H9 (cell line): Measurements from ENCODE around the gene GRIA4. TPM values are rescaled to one million over a fixed set of nuclear protein-coding genes. Genes with fewer than 3 reads are reported as not detected.

Experiments used
- DNase-seq: peaks from one replicate; pipeline ENCODE4 v3.0.0-alpha.2; 2017
- H2AFZ ChIP-seq: one replicate; pipeline ENCODE4 v1.6.1; 2013; ENCODE audit warnings: mild to moderate bottlenecking, low read length, control low read depth, moderate library complexity
- H2AK5ac ChIP-seq: 2 replicates; pipeline ENCODE4 v1.6.1; 2013; ENCODE audit warnings: low read length, control low read depth, mixed read lengths; ENCODE audit not compliant: insufficient read length
- H2BK120ac ChIP-seq: one replicate; pipeline ENCODE4 v1.6.1; 2013; ENCODE audit warnings: low read depth, mild to moderate bottlenecking, low read length, control low read depth, inconsistent platforms; ENCODE audit not compliant: poor library complexity, severe bottlenecking
- H2BK12ac ChIP-seq: 2 replicates; pipeline ENCODE4 v1.6.1; 2013; ENCODE audit warnings: low read length, control low read depth, mixed read lengths, low read depth; ENCODE audit not compliant: insufficient read length
- H2BK15ac ChIP-seq: 2 replicates; pipeline ENCODE4 v1.6.1; 2013; ENCODE audit warnings: low read depth, low read length, control low read depth
- H2BK20ac ChIP-seq: one replicate; pipeline ENCODE4 v1.6.1; 2013; ENCODE audit warnings: low read depth, mild to moderate bottlenecking, low read length, control low read depth, inconsistent platforms; ENCODE audit not compliant: poor library complexity, severe bottlenecking
- H2BK5ac ChIP-seq: 2 replicates; pipeline ENCODE4 v1.6.1; 2013; ENCODE audit warnings: low read length, control low read depth, mixed read lengths; ENCODE audit not compliant: insufficient read length
- H3K14ac ChIP-seq: 2 replicates; pipeline ENCODE4 v1.6.1; 2013; ENCODE audit warnings: low read length, control low read depth; ENCODE audit not compliant: insufficient read depth
- H3K18ac ChIP-seq: 2 replicates; pipeline ENCODE4 v1.6.1; 2013; ENCODE audit warnings: low read depth, mild to moderate bottlenecking, mixed read lengths, low read length, control low read depth; ENCODE audit not compliant: insufficient read length
- H3K23ac ChIP-seq: 2 replicates; pipeline ENCODE4 v1.6.1; 2013; ENCODE audit warnings: low read length, control low read depth, mixed read lengths, low read depth; ENCODE audit not compliant: insufficient read length
- H3K23me2 ChIP-seq: 2 replicates; pipeline ENCODE4 v1.6.1; 2013; ENCODE audit warnings: low read depth, mild to moderate bottlenecking, mixed read lengths, low read length, control low read depth; ENCODE audit not compliant: insufficient read length, poor library complexity, severe bottlenecking
- H3K27ac ChIP-seq: 2 replicates; pipeline ENCODE4 v1.5.1; 2013; ENCODE audit warnings: low read length, control low read depth, mixed read lengths, low read depth; ENCODE audit not compliant: insufficient read length
- H3K27me3 ChIP-seq: 2 replicates; pipeline ENCODE4 v1.6.1; 2013; ENCODE audit warnings: low read length, control low read depth, inconsistent platforms; ENCODE audit not compliant: insufficient read depth
- H3K4ac ChIP-seq: 2 replicates; pipeline ENCODE4 v1.6.1; 2013; ENCODE audit warnings: low read depth, mild to moderate bottlenecking, control low read depth, inconsistent platforms, low read length, moderate library complexity
- H3K4me1 ChIP-seq: 2 replicates; pipeline ENCODE4 v1.6.1; 2013; ENCODE audit warnings: low read length, control low read depth, inconsistent platforms; ENCODE audit not compliant: insufficient read depth
- H3K4me2 ChIP-seq: 2 replicates; pipeline ENCODE4 v1.6.1; 2013; ENCODE audit warnings: low read length, control low read depth, mixed read lengths; ENCODE audit not compliant: insufficient read length, insufficient read depth
- H3K56ac ChIP-seq: 2 replicates; pipeline ENCODE4 v1.6.1; 2013; ENCODE audit warnings: low read depth, mild to moderate bottlenecking, mixed read lengths, low read length, control low read depth; ENCODE audit not compliant: insufficient read length
- H3K79me1 ChIP-seq: 2 replicates; pipeline ENCODE4 v1.6.1; 2013; ENCODE audit warnings: low read depth, mild to moderate bottlenecking, moderate library complexity, low read length, control low read depth, inconsistent platforms; ENCODE audit not compliant: insufficient read depth, poor library complexity, severe bottlenecking
- H3K79me2 ChIP-seq: 2 replicates; pipeline ENCODE4 v1.6.1; 2013; ENCODE audit warnings: low read length, control low read depth, inconsistent platforms; ENCODE audit not compliant: insufficient read depth
- H3K9ac ChIP-seq: 2 replicates; pipeline ENCODE4 v1.6.1; 2013; ENCODE audit warnings: low read length, control low read depth, mixed read lengths; ENCODE audit not compliant: insufficient read length; ENCODE audit errors: extremely low read depth
- H3K9me3 ChIP-seq: one replicate; pipeline ENCODE4 v1.6.1; 2013; ENCODE audit warnings: low read depth, low read length, inconsistent platforms; ENCODE audit not compliant: control insufficient read depth
- H3T11ph ChIP-seq: one replicate; pipeline ENCODE4 v1.6.1; 2013; ENCODE audit warnings: mild to moderate bottlenecking, low read length, control low read depth, inconsistent platforms
- H4K20me1 ChIP-seq: one replicate; pipeline ENCODE4 v1.6.1; 2013; ENCODE audit not compliant: control insufficient read depth, insufficient read length, insufficient read depth
- H4K5ac ChIP-seq: 2 replicates; pipeline ENCODE4 v1.6.1; 2013; ENCODE audit warnings: low read depth, mild to moderate bottlenecking, mixed read lengths, low read length, control low read depth; ENCODE audit not compliant: insufficient read length
- H4K8ac ChIP-seq: replicated peaks from 2 replicates; pipeline ENCODE4 v1.6.1; 2013; ENCODE audit warnings: low read length, control low read depth, mixed read lengths, low read depth; ENCODE audit not compliant: insufficient read length
- H4K91ac ChIP-seq: 2 replicates; pipeline ENCODE4 v1.6.1; 2013; ENCODE audit warnings: low read depth, mild to moderate bottlenecking, moderate library complexity, mixed read lengths, low read length, control low read depth; ENCODE audit not compliant: insufficient read length
- H3K27ac Mint-ChIP-seq, 3 experiments: 2 replicates in 2 of 3; 3 replicates in 1 of 3; pipeline ENCODE4 v1.8.0; 2020 to 2021; ENCODE audit warnings: mixed read lengths in 3 of 3, mild to moderate bottlenecking in 1 of 3, moderate library complexity in 1 of 3
- H3K27me3 Mint-ChIP-seq: 2 replicates; pipeline ENCODE4 v1.8.0; 2021; ENCODE audit warnings: low read depth, mild to moderate bottlenecking, moderate library complexity, mixed read lengths
- H3K36me3 Mint-ChIP-seq, 3 experiments: 2 replicates in 2 of 3; 3 replicates in 1 of 3; pipeline ENCODE4 v1.8.0; 2020 to 2021; ENCODE audit warnings: low read depth in 3 of 3, mixed read lengths in 3 of 3; ENCODE audit not compliant: insufficient read depth in 1 of 3
- H3K4me1 Mint-ChIP-seq, 2 experiments: 2 replicates each; pipeline ENCODE4 v1.8.0; 2020; ENCODE audit warnings: mixed read lengths in 2 of 2
- H3K4me3 Mint-ChIP-seq, 2 experiments: 2 replicates in 1 of 2; 3 replicates in 1 of 2; pipeline ENCODE4 v1.8.0; 2020 to 2021; ENCODE audit warnings: mild to moderate bottlenecking in 2 of 2, mixed read lengths in 2 of 2, moderate library complexity in 1 of 2
- H3K9me3 Mint-ChIP-seq, 2 experiments: 2 replicates in 1 of 2; 3 replicates in 1 of 2; pipeline ENCODE4 v1.8.0; 2020; ENCODE audit warnings: mild to moderate bottlenecking in 2 of 2, mixed read lengths in 2 of 2, moderate library complexity in 1 of 2
- CTCF ChIP-seq: fragments of 200-600 bp; sonication (generic); conservative IDR thresholded peaks from 3 replicates; pipeline ENCODE4 v1.8.0; 2021; ENCODE audit warnings: antibody characterized with exemption, mild to moderate bottlenecking
- WGBS: extraction: QIAGEN DNeasy Blood & Tissue Kit; methylation state at CpG from one replicate; pipeline ENCODE4 v1.1.7; 2013; ENCODE audit warnings: missing lambda C conversion rate, low lambda C conversion rate, mixed read lengths; ENCODE audit not compliant: insufficient read length; ENCODE audit errors: extremely low coverage; 5-methylcytosine and 5-hydroxymethylcytosine counted together
- total RNA-seq: library from RNA; stranded (reverse); gene quantifications from 2 replicates; pipeline ENCODE4 v1.2.1, GENCODE V29; 2021

Gene GRIA4
- total RNA-seq, 1 experiment from 2014 or later: 0.83 TPM

- Histone ChIP-seq H2BK12ac (no peak overlapping the region), H3K27me3 (no peaks in the 10 kb centered on the region), H4K5ac (no peak overlapping the region), H3K4me2 (no peak overlapping the region), H3K4me1 (no peaks in the 10 kb centered on the region), H4K8ac (no peak overlapping the region), H3K14ac (no peak overlapping the region), H3K56ac (no peak overlapping the region), H2AFZ (no peak overlapping the region), H3K27ac (no peak overlapping the region), H4K91ac (no peak overlapping the region), H2BK20ac (no peak overlapping the region), H2BK15ac (no peak overlapping the region), H3K79me2 (no peaks in the 10 kb centered on the region), H3K23me2 (no peaks in the 10 kb centered on the region), H2BK120ac (no peak overlapping the region), H2BK5ac (no peak overlapping the region), H3K18ac (no peak overlapping the region), H3T11ph (no peak overlapping the region), H3K79me1 (no peaks in the 10 kb centered on the region), H3K4ac (no peak overlapping the region), H3K9me3 (no peaks in the 10 kb centered on the region), H4K20me1 (no peaks in the 10 kb centered on the region), H3K23ac (no peak overlapping the region), H2AK5ac (no peak overlapping the region), H3K9ac (no peak overlapping the region)
- Mint-ChIP-seq H3K4me3 (no peak overlapping the region), H3K9me3 (no peaks in the 10 kb centered on the region), H3K27me3 (no peaks in the 10 kb centered on the region), H3K4me1 (no peaks in the 10 kb centered on the region), H3K27ac (no peak overlapping the region), H3K36me3 (no peaks in the 10 kb centered on the region)
- no CpG with 5 or more reads among the region's 1 CpG for WGBS
- no peak for TF ChIP-seq CTCF
- no peak for DNase-seq
These were observed 57.6 kb downstream of the GRIA4 start for GRCh38 chr11:105667441-105667840.
